Erythroblast (primary cell): ENCODE data around the gene ST8SIA5.

Experiments
- GATA1 ChIP-seq: IDR thresholded peaks from 2 replicates; pipeline ENCODE4 v1.6.1; 2011; ENCODE audit warnings: low read depth, mild to moderate bottlenecking, control low read depth, low read length, moderate library complexity
- POLR2A ChIP-seq: IDR thresholded peaks from 2 replicates; pipeline ENCODE4 v1.6.1; 2011; ENCODE audit warnings: mild to moderate bottlenecking, low read length

- TF ChIP-seq POLR2A, result no peak
- TF ChIP-seq GATA1, result no peak
Measured at GRCh38 chr18:46660957-46661749, 95.7 kb downstream of the ST8SIA5 start.
